ENCODE data around the gene CEP72.
"Not testable (repeated sequence)": the region's sequence is repeated elsewhere in the genome, so short reads cannot be mapped to it uniquely, and the experiment has no call there.

Gene CEP72

GRCh38 chr5:677131-678101 is 65.3 kb downstream of the CEP72 start:
- TF ChIP-seq CTCF (IDR thresholded peaks at IDR 0.05; ENCODE audit: control insufficient read depth, insufficient read depth, low read depth, low read length, missing control alignments) = no peak
- DNase-seq (ENCODE audit: low read depth) = no peak
- H3K4me3 ChIP-seq (ENCODE audit: control insufficient read depth, low read depth, low read length) = no peak overlapping the region

GRCh38 chr5:678521-678920 is 66.4 kb downstream of the CEP72 start:
- not testable (repeated sequence) for H3K4me3 ChIP-seq (ENCODE audit: control insufficient read depth, low read depth, low read length); DNase-seq (ENCODE audit: low read depth)

- DNase-seq (ENCODE audit: low read depth) = not testable (repeated sequence)
These were observed 67.2 kb downstream of the CEP72 start for GRCh38 chr5:679166-679895.

GRCh38 chr5:680118-680795 is 68.1 kb downstream of the CEP72 start:
- not testable (repeated sequence) for H3K4me3 ChIP-seq (ENCODE audit: control insufficient read depth, low read depth, low read length); DNase-seq (ENCODE audit: low read depth)

More at GRCh38 chr5:679166-679895, 67.2 kb downstream of the CEP72 start:
- not testable (repeated sequence) for H3K4me3 ChIP-seq (ENCODE audit: control insufficient read depth, low read depth, low read length)

GRCh38 chr5:680836-681235 is 68.7 kb downstream of the CEP72 start:
- not testable (repeated sequence) for H3K4me3 ChIP-seq (ENCODE audit: control insufficient read depth, low read depth, low read length); DNase-seq (ENCODE audit: low read depth)

- H3K4me3 ChIP-seq (ENCODE audit: control insufficient read depth, low read depth, low read length) = not testable (repeated sequence)
These were observed 69.4 kb downstream of the CEP72 start for GRCh38 chr5:681317-682191.

GRCh38 chr5:682216-682615 is 70.1 kb downstream of the CEP72 start:
- H3K4me3 ChIP-seq (ENCODE audit: control insufficient read depth, low read depth, low read length); DNase-seq (ENCODE audit: low read depth): not testable (repeated sequence)

More at GRCh38 chr5:681317-682191, 69.4 kb downstream of the CEP72 start:
- DNase-seq (ENCODE audit: low read depth) = not testable (repeated sequence)

- not testable (repeated sequence) for DNase-seq (ENCODE audit: low read depth); H3K4me3 ChIP-seq (ENCODE audit: control insufficient read depth, low read depth, low read length)
These were observed 70.7 kb downstream of the CEP72 start for GRCh38 chr5:682651-683358.

- no peak overlapping the region for H3K4me3 ChIP-seq (ENCODE audit: control insufficient read depth, low read depth, low read length)
- no peak for TF ChIP-seq CTCF (IDR thresholded peaks at IDR 0.05; ENCODE audit: control insufficient read depth, insufficient read depth, low read depth, low read length, missing control alignments)
- DNase-seq (ENCODE audit: low read depth) = no peak
These were observed 71.7 kb downstream of the CEP72 start for GRCh38 chr5:683551-684481.
